ENCODE data around the gene CCNI.

DNA sequence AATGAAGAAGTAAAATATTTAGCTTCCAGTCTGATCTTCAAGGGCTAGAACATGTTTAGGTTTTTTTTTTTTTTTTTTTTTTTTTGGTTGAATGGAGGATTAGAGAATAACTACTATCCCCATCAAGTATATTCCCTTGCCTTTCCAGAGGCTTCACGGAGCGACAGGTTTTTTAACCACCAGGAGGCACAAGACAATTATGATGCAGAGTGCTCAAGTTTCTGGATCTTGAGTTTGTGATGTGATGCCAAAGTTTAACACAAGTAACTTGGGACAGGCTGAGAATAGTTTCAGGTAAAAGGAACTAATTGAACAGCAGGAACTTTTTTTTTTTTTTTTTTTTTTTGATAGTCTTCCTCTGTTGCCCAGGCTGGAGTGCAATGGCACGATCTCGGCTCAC lies 30.3 kb downstream of the CCNI start:
- TF ChIP-seq, protein P1, sequence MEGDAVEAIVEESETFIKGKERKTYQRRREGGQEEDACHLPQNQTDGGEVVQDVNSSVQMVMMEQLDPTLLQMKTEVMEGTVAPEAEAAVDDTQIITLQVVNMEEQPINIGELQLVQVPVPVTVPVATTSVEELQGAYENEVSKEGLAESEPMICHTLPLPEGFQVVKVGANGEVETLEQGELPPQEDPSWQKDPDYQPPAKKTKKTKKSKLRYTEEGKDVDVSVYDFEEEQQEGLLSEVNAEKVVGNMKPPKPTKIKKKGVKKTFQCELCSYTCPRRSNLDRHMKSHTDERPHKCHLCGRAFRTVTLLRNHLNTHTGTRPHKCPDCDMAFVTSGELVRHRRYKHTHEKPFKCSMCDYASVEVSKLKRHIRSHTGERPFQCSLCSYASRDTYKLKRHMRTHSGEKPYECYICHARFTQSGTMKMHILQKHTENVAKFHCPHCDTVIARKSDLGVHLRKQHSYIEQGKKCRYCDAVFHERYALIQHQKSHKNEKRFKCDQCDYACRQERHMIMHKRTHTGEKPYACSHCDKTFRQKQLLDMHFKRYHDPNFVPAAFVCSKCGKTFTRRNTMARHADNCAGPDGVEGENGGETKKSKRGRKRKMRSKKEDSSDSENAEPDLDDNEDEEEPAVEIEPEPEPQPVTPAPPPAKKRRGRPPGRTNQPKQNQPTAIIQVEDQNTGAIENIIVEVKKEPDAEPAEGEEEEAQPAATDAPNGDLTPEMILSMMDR (IDR thresholded peaks at IDR 0.05), result 0 out of 2 replicates have a peak, but pooled peaks have one; percentile 12
- no peak for TF ChIP-seq ZFX (IDR thresholded peaks at IDR 0.05; ENCODE audit: borderline replicate concordance)

All from 22Rv1 (cell line).